GM20000 (cell line): ENCODE data around the gene SAPCD1.

Experiments
- DNase-seq: peaks from one replicate; pipeline ENCODE4 v3.0.0; 2012; ENCODE audit warnings: low spot score
- TF ChIP-seq, protein P1 (sequence below): IDR thresholded peaks from 2 replicates; pipeline ENCODE4 v1.5.1; 2012; ENCODE audit warnings: mild to moderate bottlenecking, control low read depth; ENCODE audit errors: extremely low read depth, missing control alignments

Gene SAPCD1

DNA sequence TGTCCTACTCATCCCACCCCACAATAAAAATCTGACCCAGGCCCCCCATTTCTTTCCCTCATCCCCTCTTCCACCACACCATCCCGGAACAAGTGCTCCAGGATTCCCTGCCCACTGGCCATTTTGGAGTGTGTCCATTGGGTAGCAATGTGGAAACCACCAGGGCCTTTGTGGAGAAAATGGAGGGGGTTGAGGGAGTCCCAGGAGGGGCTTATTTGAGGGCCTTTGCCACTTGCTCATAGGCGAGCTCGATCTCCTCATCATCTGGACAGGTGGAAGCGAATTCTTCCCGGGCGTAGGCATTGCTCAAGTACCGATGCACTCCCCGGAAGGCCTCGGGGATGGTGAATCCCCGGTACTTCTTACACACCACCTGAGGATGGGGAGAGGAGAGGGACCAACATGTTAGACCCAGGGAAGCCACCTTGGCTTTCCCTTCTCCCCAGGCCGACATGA, 31.8 kb upstream of the SAPCD1 start:
- DNase-seq: no peak
- TF ChIP-seq, protein P1, sequence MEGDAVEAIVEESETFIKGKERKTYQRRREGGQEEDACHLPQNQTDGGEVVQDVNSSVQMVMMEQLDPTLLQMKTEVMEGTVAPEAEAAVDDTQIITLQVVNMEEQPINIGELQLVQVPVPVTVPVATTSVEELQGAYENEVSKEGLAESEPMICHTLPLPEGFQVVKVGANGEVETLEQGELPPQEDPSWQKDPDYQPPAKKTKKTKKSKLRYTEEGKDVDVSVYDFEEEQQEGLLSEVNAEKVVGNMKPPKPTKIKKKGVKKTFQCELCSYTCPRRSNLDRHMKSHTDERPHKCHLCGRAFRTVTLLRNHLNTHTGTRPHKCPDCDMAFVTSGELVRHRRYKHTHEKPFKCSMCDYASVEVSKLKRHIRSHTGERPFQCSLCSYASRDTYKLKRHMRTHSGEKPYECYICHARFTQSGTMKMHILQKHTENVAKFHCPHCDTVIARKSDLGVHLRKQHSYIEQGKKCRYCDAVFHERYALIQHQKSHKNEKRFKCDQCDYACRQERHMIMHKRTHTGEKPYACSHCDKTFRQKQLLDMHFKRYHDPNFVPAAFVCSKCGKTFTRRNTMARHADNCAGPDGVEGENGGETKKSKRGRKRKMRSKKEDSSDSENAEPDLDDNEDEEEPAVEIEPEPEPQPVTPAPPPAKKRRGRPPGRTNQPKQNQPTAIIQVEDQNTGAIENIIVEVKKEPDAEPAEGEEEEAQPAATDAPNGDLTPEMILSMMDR: no peak

DNA sequence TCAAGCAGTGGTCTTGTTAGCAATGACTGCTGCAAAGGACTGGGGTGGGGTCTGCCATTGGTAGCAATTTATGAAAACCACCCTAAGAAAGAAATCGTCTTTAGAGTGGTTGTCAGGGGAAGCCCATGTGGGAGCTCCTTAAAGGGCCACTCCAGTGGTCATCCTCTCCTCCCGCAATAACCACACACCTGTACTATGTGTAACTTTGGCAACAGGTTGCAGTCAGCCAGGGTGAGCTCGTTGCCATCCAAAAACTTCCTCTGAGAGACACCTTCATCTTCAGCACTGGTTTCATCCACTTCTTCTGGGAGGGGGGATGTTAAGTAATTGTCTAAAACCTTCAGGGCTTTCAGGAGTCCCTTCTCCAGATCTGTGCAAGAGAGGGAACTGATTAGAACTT, 30.4 kb upstream of the SAPCD1 start:
- TF ChIP-seq, protein P1: no peak
- DNase-seq: no peak

DNA sequence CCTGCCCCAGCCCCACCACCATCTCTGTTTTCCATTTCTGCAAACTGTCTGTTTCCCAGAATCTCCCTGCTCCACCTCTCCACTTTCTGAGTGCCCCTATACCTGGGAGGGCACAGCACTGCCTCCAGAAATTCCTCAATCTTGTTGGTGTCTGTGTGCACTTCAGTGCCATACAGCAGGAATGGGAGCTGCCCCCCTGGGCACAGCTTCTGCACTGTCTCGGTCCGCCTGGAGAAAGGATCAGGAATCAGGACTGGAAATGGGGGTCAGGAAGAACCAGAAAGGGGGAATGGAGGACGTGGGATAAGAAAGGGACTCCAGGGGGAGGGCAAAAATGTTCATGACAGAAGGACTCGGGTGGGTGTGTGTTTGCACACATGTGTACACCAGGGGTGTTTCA, 28.7 kb upstream of the SAPCD1 start:
- DNase-seq: no peak
- TF ChIP-seq, protein P1: no peak

DNA sequence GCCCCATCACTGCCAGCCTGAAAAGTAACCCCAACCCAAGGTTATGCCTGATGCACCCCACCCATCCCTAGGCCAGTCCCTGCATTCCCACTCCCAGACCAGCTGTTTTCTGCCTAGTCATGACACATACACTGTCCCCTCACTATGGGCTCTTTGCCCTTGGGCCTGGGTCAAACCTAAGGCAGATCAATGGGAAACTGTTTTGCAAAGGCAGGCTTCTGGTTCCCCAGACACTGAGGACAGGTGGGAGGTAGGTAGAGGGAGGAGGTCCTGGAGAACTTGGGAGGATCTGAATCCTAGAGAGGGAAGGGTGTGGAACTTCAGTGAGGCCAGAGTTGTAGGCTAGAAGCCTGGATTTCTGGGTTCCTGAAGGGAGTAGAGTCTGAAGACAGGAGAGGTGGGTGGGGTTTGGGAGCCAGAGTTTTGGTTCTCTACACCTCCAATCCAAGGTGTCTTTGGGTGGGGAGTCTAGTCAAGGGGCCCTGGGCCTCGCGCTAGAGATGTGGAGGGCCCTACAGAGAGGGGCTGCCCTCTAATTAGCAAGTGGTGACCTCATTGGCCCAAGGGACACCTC, 28.1 kb upstream of the SAPCD1 start:
- DNase-seq: no peak
- TF ChIP-seq, protein P1: no peak

DNA sequence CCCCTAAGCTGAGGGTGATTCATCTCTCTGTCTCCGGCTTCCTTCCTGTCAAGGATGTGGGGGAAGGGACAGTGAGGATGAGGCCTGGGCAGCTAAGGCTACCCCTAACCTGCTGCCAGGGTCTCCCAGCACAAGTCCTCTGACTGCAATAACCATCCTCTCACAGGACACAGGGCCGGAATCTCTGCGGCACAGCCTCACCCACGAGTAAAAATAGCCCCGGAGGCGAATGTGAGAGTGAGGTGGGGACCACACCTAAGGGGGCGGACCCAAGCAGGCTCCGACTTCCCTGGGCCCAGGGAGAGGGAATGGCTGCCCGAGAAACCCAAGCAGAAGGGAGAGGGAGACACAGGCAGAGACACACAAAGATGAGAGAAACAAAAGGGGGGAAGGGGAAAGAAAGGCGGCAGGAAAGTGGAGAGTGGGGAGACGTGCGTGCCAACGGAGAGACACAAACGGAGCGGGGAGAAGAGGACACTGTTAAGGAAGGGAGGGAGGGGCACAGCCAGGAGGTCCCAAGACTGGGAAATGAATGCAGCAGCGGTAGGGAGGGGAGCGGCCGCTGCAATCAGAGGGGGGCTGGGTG, 27.5 kb upstream of the SAPCD1 start:
- TF ChIP-seq, protein P1: no peak
- peak; percentile 86 for DNase-seq

DNA sequence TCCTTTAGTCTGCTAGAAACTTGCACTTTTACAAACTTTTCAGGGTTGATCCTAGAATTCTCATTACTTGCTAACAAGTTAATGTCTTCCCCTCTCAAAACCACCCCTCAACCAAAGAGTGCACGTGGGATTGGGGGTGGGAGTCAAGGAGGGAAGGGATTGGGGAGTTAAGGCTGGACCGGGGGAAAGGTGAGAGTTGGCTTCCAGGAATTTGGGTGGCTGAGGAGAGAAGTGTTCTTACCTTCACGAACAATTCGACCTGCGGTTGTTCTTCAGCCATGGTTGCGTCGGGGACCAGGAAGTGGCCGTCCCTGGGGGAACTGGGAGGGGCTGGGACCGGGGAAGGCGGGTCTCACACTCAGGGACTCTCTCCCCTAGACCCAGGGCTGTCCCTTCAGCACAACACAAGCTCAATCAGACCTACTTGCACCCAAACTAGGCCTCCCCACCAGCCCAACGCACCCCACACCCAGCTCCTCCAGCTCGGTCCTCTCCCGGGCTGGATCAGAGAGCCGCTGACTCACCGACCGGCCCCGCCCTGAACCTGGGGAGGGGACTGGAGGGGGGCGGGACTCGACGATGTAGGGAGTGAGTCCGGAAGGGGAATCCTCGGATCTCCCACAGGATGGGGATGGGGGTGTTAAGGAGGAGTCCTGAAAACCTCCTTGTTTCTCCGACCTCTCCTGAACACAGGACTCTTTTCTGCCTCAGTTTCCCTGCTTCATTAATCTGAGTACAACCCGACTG, 26.3 kb upstream of the SAPCD1 start, which contains the start of gene CLIC1:
TSS of gene CLIC1 (minus strand) at position 510 of the 747 bp plus-strand sequence. CDS start at position 280, 230 bp downstream.
- DNase-seq: peak; percentile 84
- TF ChIP-seq, protein P1: no peak

DNA sequence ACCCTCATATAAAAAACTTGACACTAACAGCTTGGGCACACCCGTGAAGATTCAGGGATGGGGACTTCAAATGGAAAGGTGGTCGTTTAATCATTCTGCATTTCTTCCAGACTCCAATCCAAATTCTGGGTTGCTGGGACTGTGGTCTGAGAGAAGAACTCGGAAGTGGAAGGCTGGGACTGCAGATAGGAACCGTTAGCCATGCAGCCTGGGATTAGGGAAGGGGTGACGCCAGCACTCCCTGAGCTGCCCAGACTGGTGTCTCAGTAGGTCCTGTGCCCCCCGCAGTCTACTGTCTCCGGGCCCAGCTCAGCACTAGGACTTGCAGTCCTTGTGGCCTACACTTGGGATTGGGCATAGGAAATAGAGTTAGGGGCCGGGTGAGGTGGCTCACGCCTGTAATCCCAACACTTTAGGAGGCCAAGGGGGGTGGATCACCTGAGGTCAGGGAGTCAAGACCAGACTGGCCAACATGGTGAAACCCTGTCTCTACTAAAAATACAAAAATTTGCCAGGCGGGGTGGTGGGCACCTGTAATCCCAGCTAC, 25.6 kb upstream of the SAPCD1 start:
- TF ChIP-seq, protein P1: no peak
- no peak for DNase-seq
